ENCODE results near the gene C1orf50.

DNA sequence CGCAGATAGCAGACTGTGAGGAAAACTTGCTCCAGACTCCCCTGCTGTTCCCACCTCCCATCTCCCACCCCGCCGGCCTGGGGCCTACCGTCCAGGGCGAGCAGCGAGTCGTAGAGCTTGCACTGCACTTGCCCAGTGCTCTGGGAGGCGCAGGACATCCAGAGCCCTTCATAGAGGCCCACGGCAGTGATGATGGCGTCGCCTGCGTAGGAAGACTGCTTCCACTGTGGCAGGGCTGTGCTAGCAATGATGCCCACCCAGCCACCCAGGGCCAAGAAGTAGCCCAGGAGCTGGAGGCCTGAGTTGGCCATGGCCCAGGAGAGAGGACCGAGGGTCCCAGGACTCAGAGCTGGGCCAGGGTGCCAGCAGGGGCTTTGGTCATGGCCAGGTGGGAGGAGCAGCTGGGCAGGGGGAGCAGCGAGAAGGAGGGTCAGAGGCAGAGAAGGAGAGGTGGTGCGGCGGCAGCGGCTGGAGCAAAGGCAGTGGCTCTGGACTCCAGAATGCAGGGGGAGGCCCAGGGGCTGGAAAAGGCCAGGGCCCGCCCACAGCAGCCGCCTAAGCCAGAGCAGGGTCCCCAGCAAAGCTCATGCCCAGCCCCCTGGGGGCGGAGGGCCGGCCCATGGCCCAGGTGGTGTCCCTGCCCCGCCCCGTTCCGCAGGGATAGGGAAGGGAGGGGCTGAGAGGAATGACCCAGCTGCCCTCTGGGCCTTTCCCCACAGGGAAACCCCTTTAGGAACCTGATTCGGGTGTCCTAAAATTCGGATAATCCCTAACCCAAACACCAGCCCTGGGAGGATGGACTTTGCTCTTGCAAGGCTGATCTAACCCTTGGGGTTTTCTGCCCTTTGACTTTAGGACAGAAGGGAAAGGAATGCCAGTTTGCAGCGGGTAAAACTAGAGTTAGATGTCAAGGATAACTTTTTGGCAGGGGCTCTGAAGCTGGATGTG is 27.0 kb upstream of the C1orf50 start, which contains the start of gene CLDN19:
- TF ChIP-seq SUZ12 (IDR thresholded peaks at IDR 0.05; ENCODE audit: extremely low read depth, insufficient read depth, insufficient read length) (no peak), ZNF274 (IDR thresholded peaks at IDR 0.05; ENCODE audit: low read depth, low read length) (no peak)
